ENCODE measurements around the gene ZNHIT6. TPM values are rescaled to one million over a fixed set of nuclear protein-coding genes. Genes with fewer than 3 reads are reported as not detected.

Gene ZNHIT6
- total RNA-seq, 1 donor from 2014 or later = 20.0 TPM

DNA sequence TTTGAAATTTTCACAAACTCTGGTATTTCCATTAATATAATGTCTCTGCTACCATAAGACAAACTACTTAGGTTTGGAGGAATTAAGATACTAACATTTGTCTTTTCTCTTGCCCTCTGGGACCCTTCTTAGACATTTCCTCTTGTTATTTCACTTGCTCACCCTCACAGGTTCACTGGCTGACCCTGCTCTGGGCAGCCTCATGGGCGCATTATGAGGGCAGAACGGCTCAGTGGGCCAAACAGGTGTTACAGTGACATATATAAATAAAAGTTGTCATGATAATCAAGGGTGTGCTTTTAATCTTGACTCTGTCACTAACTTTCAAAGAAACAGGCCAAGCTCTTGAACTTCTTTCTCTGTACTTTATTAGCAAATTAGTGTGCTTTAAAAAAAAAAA lies 46.5 kb downstream of the ZNHIT6 start:
- Mint-ChIP-seq H3K27ac (peak overlapping the region; percentile 70), H3K27me3 (ENCODE audit: low read depth) (no peaks in the 10 kb centered on the region), H3K36me3 (peaks cover 25% of the 10 kb centered on the region), H3K4me3 (no peak overlapping the region), H3K9me3 (peaks cover 8% of the 10 kb centered on the region), H3K4me1 (peaks cover 15% of the 10 kb centered on the region)
- DNase-seq (ENCODE audit: low spot score in 2 of 2, unreplicated experiment in 2 of 2) = no peak
- TF ChIP-seq, protein P1, sequence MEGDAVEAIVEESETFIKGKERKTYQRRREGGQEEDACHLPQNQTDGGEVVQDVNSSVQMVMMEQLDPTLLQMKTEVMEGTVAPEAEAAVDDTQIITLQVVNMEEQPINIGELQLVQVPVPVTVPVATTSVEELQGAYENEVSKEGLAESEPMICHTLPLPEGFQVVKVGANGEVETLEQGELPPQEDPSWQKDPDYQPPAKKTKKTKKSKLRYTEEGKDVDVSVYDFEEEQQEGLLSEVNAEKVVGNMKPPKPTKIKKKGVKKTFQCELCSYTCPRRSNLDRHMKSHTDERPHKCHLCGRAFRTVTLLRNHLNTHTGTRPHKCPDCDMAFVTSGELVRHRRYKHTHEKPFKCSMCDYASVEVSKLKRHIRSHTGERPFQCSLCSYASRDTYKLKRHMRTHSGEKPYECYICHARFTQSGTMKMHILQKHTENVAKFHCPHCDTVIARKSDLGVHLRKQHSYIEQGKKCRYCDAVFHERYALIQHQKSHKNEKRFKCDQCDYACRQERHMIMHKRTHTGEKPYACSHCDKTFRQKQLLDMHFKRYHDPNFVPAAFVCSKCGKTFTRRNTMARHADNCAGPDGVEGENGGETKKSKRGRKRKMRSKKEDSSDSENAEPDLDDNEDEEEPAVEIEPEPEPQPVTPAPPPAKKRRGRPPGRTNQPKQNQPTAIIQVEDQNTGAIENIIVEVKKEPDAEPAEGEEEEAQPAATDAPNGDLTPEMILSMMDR (IDR thresholded peaks at IDR 0.05; ENCODE audit: unreplicated experiment) = no peak

DNA sequence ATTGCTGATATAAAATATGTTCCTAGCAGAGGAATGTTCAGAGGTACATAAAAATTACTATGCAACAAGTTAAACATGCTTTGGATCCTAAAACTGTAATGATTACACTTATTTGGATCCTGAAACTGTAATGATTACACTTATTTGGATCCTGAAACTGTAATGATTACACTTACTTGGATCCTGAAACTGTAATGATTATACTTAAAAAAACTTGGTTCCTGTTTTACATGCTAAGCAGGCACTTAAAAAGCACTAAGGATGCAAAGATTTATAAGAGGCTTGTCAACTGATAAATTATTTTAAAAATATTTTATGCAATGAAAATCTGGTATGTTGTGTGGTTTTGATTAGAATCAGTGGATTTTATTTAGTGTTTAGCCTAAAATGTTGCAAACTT lies 47.7 kb downstream of the ZNHIT6 start:
- Mint-ChIP-seq H3K27me3 (ENCODE audit: low read depth) (no peaks in the 10 kb centered on the region), H3K36me3 (peaks cover 21% of the 10 kb centered on the region), H3K4me3 (no peak overlapping the region), H3K4me1 (peaks cover 24% of the 10 kb centered on the region), H3K9me3 (peaks cover 8% of the 10 kb centered on the region), H3K27ac (no peak overlapping the region)
- DNase-seq (ENCODE audit: low spot score in 2 of 2, unreplicated experiment in 2 of 2) = no peak
- TF ChIP-seq, protein P1 (IDR thresholded peaks at IDR 0.05; ENCODE audit: unreplicated experiment) = no peak

DNA sequence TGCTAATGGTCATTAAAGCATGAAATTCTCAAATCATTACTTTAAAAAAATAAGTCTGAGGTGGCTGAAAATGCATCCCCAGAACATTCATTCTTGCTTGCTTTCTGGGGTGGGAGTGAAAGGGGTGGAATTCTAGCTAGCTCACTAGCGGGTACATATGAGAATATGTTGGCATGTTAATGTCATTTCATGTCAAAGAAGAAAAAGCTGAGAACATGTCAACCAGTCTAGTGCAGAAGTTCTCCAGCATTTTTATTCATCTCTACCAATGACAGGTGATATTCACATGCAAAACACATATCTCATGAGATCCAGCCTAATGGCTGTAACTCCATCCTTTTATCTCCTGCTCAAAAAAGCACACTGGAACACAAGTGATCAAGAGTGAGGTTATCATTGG lies 49.1 kb downstream of the ZNHIT6 start:
- Mint-ChIP-seq H3K27ac (peak overlapping the region; percentile 45), H3K9me3 (peaks cover 5% of the 10 kb centered on the region), H3K4me1 (peaks cover 33% of the 10 kb centered on the region), H3K4me3 (no peak overlapping the region), H3K36me3 (peaks cover 13% of the 10 kb centered on the region), H3K27me3 (ENCODE audit: low read depth) (no peaks in the 10 kb centered on the region)
- TF ChIP-seq, protein P1 (IDR thresholded peaks at IDR 0.05; ENCODE audit: unreplicated experiment) = no peak
- no peak for DNase-seq (ENCODE audit: low spot score in 2 of 2, unreplicated experiment in 2 of 2)

GRCh38 chr1:85656948-85657347 lies 51.3 kb downstream of the ZNHIT6 start:
- Mint-ChIP-seq H3K9me3 (no peaks in the 10 kb centered on the region), H3K27me3 (ENCODE audit: low read depth) (no peaks in the 10 kb centered on the region), H3K4me1 (peaks cover 30% of the 10 kb centered on the region), H3K27ac (no peak overlapping the region), H3K4me3 (no peak overlapping the region), H3K36me3 (peaks cover 19% of the 10 kb centered on the region)
- no peak for DNase-seq (ENCODE audit: low spot score in 2 of 2, unreplicated experiment in 2 of 2)
- TF ChIP-seq, protein P1 (IDR thresholded peaks at IDR 0.05; ENCODE audit: unreplicated experiment) = no peak

DNA sequence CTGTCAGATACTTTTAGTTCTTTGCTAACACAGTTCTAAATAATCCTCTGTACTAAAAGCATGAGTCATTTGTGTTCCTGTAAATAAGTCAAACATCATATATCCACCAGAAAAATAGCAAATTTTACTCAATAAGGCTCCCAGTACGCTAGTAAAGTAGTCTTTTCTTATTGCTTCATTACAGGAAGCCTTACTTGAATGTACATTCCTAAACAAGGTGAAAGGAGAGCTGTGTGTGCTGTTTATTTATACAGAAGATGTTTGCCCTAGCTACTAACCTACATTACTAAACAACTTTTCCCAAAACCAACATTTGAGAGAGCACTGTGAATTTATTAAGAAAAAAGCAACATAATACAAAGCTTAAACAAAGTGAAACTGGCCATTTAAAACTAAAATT lies 52.0 kb downstream of the ZNHIT6 start:
- DNase-seq (ENCODE audit: low spot score in 2 of 2, unreplicated experiment in 2 of 2) = no peak
- Mint-ChIP-seq H3K4me1 (peaks cover 24% of the 10 kb centered on the region), H3K27me3 (ENCODE audit: low read depth) (no peaks in the 10 kb centered on the region), H3K9me3 (no peaks in the 10 kb centered on the region), H3K4me3 (no peak overlapping the region), H3K27ac (peak overlapping the region; percentile 14), H3K36me3 (peaks cover 19% of the 10 kb centered on the region)
- TF ChIP-seq, protein P1 (IDR thresholded peaks at IDR 0.05; ENCODE audit: unreplicated experiment) = no peak

DNA sequence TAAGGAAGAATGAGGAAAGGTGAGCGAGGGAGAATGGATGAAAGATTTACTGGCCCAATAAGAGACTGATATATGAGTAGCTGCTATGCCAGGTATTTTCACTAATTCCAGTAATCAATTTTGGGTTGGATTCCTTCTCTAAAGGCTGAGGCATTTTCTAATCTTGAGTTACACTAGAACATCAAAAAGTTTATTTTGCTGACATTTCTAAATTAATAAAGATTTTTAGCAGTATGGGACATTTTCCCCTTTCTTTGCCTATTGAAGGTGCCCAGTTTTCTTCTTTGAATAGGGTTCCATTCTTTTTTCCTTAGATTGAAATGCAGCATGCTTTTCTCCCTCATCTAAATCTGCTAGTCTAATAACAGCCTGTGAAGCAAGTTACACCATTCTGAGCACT lies 52.9 kb downstream of the ZNHIT6 start:
- TF ChIP-seq, protein P1 (IDR thresholded peaks at IDR 0.05; ENCODE audit: unreplicated experiment) = no peak
- no peaks in the 10 kb centered on the region for H3K27me3 Mint-ChIP-seq (ENCODE audit: low read depth)
- no peaks in the 10 kb centered on the region for H3K9me3 Mint-ChIP-seq
- peaks cover 24% of the 10 kb centered on the region for H3K4me1 Mint-ChIP-seq
- DNase-seq (ENCODE audit: low spot score in 2 of 2, unreplicated experiment in 2 of 2) = no peak
- H3K27ac Mint-ChIP-seq = peak overlapping the region; percentile 37
- no peak overlapping the region for H3K4me3 Mint-ChIP-seq
- H3K36me3 Mint-ChIP-seq = peaks cover 23% of the 10 kb centered on the region

All from mesothelial cell of epicardium (in vitro differentiated cells).